Activated CD4-positive, alpha-beta T cell treated with anti-CD3 and anti-CD28 coated beads, Interleukin-2, amount 50 U/mL, for 1 hour (primary cell): Measurements from ENCODE around the gene FES.
A peak's percentile ranks its signal among the peaks of the same experiment; 100 is the strongest.
"Not testable (repeated sequence)": the region's sequence is repeated elsewhere in the genome, so short reads cannot be mapped to it uniquely, and the experiment has no call there.

Experiments
- DNase-seq: peaks from one replicate; pipeline ENCODE4 v3.0.0-alpha.2; 2020

The FES gene

DNA sequence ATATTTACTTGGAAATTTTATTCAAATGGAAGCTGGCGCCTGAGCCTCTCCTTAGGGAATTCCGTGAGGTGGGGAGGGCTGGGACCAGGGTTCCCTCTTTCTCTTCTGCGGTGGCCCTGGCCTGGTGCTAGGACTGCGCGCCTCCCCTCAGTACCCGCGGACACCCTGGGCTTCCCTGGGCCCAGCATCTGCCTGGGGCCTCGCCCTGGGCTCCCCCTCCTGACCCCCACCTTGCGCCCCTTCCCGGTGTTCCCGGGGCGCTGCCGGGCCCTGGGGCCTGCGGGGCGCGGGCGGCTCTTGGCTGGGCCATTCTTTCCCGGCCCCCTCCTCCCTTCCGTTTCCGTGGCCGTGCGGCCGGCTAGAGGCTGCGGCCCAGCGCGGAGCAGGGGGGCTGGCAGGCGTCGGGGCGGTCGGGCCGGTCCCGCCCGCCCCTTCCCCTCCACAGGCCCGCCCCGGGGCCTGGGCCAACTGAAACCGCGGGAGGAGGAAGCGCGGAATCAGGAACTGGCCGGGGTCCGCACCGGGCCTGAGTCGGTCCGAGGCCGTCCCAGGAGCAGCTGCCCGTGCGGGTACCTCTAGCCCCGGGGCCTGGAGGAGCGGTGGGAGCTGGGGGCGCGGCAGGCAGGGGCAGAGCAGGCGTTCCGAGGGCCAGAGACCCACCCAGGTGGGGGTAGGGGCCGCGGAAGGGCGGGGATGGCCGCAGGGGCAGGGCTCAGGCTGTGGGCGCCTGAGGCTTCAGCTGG lies at the start of gene FES:
TSS of gene FES (plus strand) at position 529 of the 743 bp plus-strand sequence. CDS start 542 bp downstream, outside the sequence.
- DNase-seq: no peak

DNA sequence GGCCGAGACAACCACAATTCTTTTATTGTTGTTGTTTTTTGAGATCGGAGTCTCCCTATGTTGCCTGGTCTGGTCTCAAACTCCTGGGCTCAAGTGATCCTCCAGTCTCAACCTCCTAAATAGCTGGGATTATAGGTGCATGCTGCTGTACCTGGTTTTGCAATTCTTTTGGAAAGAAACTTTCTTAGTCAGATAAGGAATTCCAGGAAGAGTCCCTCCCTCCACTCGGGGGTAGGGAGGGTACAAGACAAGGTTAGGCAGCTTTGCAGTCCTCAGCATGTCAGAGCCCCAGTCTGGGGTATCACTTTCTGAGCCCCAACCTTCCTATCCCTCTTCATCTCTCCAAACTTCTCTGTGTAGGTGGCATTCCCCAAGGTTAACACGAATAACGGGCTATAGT lies 49.7 kb upstream of the FES start:
- DNase-seq: no peak

DNA sequence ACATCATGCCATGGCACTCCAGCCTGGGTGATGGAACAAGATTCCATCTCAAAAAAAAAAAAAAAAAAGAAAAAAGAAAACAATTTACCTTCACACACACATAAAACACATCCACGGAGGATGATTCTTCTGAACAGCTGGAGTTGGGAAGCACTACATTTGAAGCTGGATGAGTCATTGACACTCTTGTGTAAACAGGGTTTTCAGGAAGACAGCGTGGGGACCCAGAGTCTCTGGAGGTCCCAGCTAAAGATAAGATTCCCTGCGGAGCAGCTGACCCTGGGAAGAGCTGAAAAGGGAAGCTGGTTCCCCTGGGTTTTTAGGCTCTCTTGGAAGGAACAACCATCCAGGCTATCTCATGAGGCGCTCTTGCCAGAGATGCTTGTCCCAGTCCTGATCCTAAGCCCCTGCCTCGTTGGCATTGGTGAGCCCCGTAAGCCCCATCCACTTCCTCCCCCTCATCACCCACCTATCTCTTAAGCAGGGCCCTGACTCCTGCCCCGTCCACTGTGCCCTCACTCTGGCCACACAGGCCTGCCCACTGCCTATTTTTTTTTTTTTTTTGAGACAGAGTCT lies 47.9 kb upstream of the FES start:
- no peak for DNase-seq

DNA sequence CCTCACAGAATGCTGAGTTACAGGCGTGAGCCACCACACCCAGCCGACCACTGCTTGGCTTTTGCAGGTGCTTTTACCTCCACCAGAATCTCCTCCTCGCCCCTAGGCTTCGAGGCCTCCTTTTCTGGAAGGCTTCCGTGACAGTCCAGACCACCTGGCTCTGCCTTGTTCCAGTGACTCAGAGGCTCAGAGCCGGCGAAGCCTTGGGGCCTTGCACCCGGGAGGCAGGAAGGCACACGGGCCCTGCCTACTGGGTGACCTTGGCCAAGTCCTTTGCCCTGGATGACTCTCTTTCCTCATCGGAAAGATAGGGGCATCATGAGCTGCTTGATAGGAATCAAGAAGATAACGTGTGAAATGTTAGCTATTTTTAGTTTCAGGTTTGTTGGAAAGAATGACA lies 47.2 kb upstream of the FES start:
- no peak for DNase-seq

DNA sequence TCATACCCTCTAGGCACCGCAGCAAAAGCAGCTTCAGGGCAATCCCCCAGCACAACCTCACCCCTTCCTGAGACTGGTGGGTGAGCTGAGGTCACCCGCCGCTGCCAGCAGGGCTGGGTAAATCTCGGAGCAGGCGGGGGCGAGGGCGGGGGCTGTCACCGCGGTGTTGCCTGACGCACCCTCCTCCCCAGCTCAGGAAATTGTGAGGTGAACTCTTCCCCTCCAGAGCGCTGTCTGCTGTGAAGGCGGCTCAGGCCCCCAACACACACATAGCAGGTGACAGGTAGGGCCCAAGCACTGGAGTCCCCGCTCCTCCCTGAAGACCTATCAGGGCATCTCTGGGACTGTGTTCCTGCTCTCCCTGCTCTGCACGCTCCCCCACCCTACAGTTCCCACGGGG lies 46.2 kb upstream of the FES start:
- DNase-seq: peak; percentile 85

DNA sequence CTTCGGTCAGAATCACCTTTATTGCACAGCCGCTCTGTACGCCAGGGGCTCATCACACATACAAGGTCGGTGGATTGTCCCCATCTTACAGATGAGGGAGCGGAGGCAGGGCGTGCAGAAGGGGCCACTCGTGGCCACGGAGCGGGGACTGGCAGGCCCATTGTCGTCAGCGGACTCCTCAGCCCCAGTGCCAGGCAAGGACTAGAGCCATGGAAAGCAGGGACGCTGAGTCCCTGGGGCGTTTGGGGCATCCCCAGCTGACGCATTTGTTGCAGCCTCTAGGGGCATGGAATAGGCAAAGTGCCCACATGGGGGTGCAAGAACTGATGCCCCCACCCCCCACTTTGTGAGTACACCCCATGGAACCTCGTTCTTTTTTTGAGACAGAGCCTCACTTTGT lies 45.8 kb upstream of the FES start:
- DNase-seq: no peak

DNA sequence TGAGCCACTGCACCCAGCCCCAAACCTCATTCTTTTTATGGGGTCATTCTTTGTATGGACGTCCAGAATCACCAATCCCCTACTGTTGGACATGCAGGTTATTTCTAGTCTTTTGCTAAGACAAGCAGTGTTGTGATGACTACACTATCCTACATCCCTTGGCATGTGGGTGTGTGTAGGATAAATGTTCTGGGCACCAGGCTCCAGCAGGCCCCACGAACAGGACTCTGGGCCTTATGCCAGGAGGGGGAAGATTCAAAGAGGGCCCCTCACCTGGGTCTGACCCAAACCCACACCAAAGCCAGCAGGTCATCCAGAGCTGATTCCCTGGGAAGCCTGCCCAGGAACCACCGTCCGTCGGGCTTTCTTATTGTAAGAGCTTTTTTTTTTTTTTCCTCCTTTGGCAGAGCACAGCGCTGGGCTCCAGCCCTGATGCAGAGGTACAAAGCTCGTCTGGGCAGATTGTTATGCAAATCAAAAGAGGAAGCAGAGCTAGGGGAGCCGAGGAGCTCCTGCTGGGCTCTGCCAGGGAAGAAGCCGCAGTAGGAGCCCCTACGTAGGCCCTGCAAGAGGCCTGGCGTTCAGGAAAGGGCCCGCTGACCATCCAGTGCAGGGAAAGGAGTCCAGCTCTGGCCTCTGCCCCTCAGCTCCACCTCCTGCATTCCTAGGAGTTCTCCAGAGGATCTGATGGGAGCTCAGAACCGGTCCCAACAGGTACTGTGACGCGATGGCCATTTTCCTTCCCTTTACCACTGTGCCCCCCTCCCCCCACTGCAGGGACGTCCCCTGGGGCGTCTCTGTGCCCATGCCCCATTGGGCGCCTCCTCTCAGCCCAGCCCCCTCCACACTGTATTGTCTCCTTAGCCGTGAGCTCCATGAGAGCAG lies 44.9 kb upstream of the FES start:
- DNase-seq: no peak

DNA sequence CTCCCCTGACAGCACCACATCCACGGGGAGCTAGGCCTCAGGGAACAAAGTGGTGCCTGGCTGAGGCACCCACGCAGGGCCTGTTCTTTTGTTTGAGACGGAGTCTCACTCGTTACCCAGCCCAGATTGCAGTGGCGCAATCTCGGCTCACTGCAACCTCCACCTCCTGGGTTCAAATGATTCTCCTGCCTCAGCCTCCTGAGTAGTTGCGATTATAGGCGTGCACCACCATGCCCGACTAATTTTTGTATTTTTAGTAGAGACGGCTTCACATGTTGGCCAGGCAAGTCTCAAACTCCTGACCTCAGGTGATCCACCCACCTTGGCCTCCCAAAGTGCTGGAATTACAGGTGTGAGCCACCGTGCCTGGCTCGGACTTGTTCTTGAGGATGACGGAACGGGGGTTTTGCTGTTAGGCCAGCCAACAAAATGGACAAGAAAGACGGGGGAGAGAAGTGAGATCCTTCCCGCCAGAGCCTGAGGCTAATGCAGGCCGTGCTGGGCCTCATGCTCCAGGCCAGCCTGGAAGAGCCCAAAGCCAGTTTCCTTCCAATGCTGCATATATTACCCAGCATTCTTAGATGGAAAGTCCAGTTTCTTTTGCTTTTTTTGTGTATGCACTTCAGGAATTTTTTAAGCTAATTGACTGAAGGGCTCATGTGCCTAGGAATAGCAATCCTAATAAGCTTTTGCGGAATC lies 44.0 kb upstream of the FES start:
- no peak for DNase-seq

DNA sequence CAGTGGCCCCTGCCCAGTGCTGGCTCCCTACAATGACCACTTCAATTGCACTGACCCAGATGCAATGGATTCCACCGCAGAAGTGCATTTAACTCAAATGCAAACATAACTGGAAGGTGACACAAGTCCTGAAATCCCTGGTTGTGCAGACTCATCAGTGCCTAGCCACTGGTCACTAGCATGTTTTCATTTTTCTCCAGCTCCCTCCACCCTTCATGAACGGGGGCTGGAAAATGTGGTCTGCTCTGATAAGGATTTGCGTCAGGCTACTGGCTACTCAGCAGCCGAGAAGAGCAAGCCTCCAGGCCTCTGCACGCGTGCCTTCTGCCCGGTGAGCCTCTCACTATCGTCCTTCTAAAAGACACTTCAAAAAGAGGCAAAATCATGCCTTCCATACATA lies 43.4 kb upstream of the FES start:
- no peak for DNase-seq

DNA sequence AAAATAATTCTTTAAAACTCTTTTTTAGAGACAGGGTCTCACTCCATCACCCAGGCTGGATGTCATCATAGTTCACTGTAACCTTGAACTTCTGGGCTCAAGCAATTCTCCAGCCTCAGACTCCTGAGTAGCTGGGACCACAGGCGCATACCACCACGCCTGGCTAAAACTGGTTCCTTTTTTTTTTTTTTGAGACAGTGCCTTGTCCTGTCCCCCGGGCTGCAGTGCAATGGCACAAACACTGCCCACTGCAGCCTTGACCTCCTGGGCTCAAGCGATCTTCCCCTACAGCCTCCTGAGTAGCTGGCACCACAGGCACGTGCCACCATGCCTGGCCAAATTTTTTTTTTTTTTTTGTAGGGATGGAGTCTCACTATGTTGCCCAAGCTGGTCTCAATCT lies 39.6 kb upstream of the FES start:
- DNase-seq: no peak

DNA sequence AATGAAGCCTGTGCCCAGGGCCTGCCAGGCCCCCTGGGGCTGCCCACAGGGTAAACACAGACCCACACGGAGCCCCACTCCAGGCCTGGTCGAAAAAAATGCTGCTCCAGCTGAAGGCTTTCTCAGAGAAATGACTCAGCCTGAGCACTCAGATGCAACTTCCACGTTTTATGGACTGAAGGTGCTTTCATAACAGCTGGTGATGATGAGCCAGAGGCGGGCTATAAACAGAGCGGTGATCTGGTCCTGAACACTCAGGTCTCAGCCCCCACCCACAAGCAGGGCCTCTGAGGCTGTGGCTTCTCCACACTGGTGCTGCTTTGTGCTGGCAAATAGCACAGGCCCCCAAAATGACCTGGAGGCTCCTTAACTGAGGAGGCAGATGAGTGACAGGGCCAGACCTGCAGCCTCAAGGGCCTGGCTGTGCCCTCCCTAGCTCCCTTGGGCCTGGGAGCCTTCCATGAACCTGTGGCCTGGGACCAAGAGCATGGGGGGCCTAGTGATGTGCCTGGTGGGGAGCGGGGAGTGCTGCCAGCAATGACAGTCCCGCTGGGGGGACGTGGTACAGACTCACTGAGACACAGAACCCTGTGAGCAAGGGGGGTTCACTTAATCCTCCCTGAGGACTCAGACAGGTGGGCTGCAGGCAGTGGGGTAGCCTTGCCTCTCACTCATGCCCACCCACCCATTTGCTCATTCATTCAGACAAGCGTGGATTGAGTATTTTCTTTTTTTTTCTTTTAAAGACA lies 38.9 kb upstream of the FES start:
- DNase-seq: no peak

DNA sequence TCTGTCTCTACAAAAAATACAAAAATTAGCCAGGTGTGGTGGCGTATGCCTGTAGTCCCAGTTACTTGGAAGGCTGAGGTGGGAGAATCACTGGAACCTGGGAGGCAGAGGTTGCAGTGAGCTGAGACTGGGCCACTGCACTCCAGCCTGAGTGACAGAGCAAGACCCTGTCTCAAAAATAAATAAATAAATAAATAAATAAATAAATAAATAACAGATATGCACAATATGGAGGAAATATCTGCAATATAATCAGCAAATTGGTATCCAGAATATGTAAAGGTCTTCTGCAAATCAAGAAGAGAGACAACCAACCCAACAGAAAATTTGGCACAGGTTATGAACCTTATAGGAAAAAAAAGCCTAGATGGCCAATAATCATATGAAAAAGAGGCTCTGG lies 34.9 kb upstream of the FES start:
- DNase-seq: not testable (repeated sequence)

DNA sequence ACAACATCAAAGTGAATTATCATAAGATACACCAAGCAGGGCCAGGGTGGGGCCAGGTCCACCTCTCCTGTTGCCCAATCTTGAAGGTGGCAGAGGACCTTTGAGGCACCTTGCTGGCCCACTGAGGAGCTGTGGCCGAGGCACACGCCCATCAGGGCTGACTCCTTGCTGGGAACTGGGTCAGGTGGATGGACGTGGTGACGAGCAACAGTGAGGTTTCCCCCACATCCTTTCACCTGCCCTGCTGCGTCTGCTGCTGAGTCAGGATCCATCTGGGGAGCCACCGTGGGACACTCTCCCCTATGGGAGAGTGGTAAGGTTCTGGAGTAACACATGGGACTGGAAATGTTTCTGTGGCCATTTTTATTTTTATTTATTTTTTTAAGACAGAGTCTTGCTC lies 33.2 kb upstream of the FES start:
- peak; percentile 42 for DNase-seq

DNA sequence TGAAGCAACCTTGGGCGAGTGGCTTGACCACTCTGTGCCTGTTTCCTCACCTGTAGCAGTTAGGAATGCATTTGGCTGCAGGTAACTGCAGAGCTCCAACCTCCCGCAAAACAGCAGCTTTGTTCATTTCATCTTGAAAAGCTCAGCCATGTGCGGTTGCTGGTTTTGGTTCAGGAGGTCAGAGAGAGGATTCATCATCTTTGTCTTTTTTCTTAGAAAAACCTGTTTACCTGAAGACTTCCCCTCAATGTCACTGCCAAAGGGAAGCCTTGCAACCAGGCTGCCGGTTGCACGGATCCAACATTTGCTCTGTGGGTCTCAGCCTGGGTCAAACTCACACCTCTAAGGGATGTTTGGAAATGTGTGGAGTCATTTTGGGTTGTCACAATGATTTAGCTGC lies 32.4 kb upstream of the FES start:
- no peak for DNase-seq

DNA sequence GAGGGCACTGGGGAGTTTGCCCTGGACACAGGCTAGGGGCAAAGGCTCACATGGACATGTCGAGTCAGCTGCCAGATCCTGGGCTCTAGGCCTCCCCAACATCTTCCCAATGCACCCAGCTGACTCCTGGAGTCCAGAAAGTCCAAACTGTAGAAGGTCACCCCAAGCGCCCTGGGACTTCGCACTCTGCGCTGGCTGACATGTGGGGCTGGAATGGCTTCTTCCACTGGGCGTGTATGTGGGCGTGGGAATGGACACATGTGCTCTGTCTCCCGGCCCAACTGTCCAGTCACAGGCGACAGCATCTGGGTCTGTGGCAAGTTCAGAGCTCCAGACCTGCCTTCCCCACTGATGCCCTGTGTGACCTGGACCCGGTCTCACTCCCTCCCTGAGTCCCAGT lies 29.2 kb upstream of the FES start:
- DNase-seq: no peak

DNA sequence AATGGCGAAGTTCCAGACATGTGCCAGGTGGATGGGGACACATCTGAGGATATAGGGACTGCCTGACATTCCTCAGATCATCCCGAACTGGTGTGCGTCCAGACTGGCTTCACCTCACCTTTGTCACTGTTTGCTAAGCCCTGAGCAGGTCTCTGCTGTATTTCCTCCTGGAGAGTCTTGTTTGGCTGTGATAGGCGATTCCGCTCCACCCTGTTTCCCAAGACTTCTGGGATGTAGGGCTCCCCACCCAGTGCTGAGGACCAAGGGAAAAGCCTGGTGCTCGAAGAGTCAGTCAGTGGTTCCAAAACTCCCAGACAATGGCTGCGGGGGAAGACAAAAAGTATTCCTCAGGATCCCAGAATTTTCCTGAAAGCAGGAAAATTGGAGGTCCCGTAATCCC lies 27.0 kb upstream of the FES start:
- no peak for DNase-seq

DNA sequence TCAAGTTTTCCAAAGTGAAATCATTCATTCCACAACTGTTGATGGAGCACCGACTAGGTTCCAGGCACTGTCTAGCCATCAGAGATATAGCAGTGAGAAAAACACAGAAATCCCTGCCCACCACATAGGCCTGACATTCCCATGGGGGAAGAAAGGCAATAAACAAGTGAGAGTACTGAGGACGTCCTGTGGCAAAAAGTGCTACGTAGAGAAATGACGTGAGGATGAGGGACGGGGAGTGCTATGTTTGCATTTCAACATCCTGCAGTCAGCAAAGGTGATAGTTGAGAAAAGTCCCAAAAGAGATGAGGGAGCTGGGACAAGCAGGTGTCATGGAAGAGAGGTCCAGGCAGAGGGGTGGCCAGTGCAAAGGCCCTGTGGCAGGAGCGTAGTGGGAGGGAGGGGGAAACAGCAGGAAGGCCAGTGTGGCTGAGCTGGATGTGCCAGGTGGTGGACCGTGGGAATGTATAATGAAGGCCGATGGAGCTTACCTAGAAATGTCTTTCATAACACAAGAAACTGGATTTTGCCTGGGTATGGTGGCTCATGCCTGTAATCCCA lies 26.3 kb upstream of the FES start:
- DNase-seq: no peak

DNA sequence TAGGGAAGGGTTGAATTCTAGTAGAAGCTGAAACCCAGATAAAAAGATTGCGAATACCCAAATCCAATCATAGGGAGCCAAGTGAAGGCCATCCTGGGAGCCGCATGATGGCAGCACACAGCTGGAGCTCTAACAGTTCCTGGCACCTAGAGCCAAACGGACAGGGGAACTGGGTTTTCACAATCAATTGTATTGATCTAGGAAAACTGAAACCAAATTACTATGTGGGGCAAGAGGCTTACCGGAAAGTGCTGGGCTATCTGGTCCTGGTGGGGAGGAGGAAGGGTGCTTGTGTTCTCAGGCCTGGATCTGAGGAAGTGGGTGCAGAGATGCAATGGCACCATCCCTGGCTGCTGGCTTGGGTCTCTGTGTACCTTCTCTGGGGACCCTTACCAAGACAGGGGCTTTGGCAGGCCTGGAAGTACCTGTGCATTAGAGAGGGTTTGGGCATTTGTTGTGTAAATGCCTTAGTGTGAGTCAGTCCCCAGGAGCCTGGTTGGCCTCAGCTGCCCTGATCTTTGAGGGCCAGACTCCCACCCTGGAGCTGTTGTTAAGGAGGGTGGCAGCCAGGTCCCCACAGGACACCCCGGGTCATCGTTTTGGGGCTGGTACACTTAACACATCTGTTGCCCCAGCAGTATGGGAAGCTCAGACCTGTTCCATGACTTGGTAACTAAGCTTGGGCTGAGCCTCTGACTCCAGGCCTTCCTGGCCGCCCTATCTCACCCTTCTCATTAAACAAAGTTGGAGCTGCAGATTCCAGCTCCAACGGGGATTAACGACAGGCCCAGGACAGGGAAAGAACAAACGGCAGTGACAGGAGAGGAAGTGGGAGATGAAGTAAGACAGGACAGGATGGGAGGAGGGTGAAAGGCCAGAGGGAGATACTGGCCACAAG lies 24.8 kb upstream of the FES start:
- DNase-seq: no peak

DNA sequence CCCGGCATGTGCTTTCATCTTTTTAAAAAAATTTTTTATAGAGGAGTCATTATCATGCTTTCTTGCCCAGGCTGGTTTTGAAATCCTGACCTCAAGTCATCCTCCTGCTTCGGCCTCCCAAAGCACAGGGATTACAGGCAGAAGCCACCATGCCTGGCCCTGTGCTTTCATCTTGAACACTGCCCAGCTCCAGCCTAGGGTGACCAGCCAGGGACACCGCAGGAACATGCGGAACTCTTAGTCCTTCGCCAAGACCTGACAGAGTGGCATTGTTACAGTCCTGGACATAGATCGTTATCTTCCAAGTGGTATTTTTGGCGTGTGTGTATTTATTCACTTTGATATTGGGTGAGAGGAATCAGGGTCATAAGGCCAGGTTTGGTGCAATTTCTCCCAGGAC lies 23.9 kb upstream of the FES start:
- no peak for DNase-seq

DNA sequence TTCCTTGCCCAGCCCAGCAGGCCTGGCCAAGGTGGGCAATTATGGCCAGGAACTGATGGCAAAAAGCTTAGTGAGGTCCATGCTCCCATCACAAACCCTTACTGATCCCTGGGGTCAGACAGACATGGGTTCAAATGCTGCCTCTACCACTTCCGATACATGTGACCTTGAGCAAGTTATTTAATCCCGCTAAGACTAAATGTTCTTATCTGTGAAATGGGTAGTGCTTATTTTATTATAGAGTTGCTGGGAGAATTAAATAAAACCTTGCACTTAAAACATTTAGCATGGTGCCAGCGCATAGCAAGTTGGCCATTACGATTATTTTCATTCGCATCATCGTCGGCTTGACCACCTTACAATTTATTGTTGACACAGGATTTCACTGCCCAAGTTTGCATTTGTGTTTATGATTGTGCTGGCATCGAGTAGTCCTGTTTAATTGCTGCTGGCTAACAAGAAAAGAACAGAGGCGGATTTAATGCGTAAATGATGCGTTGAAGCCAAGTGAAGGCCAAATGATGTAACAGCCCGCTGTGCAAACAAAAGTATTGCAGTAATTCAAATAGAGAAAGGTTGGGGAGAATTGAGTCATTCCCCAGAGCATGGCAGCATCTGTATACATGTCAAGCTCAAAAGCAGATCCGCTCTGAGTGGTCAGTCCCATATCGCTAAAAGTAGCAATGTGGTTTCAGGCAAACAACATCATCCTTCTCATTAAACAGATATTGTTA lies 23.2 kb upstream of the FES start:
- no peak for DNase-seq

DNA sequence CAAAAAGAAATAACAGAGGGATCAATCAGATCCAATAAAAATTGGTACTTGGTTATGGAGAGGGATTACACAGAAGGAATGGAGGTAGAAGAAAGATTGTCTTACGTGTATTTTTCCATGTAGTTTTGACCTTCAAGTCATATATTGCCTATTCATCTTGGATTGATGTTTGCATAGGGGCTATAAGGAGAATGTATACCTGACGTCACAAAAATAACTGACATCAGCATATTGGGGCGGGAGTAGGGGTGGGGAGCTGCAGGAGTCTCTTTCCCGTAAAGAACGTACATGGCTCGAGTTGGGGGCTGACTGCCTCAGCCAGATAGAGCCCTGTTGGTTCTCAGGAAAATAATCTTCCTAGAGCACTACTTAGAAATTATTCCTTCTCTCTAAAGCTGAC lies 21.8 kb upstream of the FES start:
- DNase-seq: no peak
